ENCODE results near the gene TMEM131L.

TMEM131L gene

GRCh38 chr4:153524682-153525081 lies 58.5 kb downstream of the TMEM131L start:
- TF ChIP-seq CEBPB (IDR thresholded peaks at IDR 0.05) = no peak
- no peak for TF ChIP-seq TAF1 (IDR thresholded peaks at IDR 0.05; ENCODE audit: low read depth)
- no peak for TF ChIP-seq TEAD4 (IDR thresholded peaks at IDR 0.05)
- TF ChIP-seq FOXM1 (IDR thresholded peaks at IDR 0.05; ENCODE audit: borderline replicate concordance, low read depth) = no peak
- no peak for TF ChIP-seq ZBTB7A (IDR thresholded peaks at IDR 0.05; ENCODE audit: low read depth)
- TF ChIP-seq, protein P1, sequence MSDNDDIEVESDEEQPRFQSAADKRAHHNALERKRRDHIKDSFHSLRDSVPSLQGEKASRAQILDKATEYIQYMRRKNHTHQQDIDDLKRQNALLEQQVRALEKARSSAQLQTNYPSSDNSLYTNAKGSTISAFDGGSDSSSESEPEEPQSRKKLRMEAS (IDR thresholded peaks at IDR 0.05) = no peak
- TF ChIP-seq EGR1 (IDR thresholded peaks at IDR 0.05) = no peak
- TF ChIP-seq USF1 (IDR thresholded peaks at IDR 0.05) = no peak
- TF ChIP-seq EP300 (IDR thresholded peaks at IDR 0.05; ENCODE audit: borderline replicate concordance) = no peak
- no peak for TF ChIP-seq CREB1 (IDR thresholded peaks at IDR 0.05; ENCODE audit: low read depth)
- no peak for TF ChIP-seq YY1 (IDR thresholded peaks at IDR 0.05; ENCODE audit: low read depth)
- TF ChIP-seq RAD21 (IDR thresholded peaks at IDR 0.05; ENCODE audit: low read depth) = no peak
- no peak for TF ChIP-seq NFIC (IDR thresholded peaks at IDR 0.05)
- no peak for TF ChIP-seq TCF12 (IDR thresholded peaks at IDR 0.05; ENCODE audit: low read depth)
- TF ChIP-seq, protein P2, sequence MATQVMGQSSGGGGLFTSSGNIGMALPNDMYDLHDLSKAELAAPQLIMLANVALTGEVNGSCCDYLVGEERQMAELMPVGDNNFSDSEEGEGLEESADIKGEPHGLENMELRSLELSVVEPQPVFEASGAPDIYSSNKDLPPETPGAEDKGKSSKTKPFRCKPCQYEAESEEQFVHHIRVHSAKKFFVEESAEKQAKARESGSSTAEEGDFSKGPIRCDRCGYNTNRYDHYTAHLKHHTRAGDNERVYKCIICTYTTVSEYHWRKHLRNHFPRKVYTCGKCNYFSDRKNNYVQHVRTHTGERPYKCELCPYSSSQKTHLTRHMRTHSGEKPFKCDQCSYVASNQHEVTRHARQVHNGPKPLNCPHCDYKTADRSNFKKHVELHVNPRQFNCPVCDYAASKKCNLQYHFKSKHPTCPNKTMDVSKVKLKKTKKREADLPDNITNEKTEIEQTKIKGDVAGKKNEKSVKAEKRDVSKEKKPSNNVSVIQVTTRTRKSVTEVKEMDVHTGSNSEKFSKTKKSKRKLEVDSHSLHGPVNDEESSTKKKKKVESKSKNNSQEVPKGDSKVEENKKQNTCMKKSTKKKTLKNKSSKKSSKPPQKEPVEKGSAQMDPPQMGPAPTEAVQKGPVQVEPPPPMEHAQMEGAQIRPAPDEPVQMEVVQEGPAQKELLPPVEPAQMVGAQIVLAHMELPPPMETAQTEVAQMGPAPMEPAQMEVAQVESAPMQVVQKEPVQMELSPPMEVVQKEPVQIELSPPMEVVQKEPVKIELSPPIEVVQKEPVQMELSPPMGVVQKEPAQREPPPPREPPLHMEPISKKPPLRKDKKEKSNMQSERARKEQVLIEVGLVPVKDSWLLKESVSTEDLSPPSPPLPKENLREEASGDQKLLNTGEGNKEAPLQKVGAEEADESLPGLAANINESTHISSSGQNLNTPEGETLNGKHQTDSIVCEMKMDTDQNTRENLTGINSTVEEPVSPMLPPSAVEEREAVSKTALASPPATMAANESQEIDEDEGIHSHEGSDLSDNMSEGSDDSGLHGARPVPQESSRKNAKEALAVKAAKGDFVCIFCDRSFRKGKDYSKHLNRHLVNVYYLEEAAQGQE (IDR thresholded peaks at IDR 0.05; ENCODE audit: low read depth) = no peak

- TF ChIP-seq CEBPB (IDR thresholded peaks at IDR 0.05) (no peak), EP300 (IDR thresholded peaks at IDR 0.05; ENCODE audit: borderline replicate concordance) (no peak), ZBTB7A (IDR thresholded peaks at IDR 0.05; ENCODE audit: low read depth) (no peak), TEAD4 (IDR thresholded peaks at IDR 0.05) (no peak), YY1 (IDR thresholded peaks at IDR 0.05; ENCODE audit: low read depth) (no peak), TAF1 (IDR thresholded peaks at IDR 0.05; ENCODE audit: low read depth) (no peak)
Measured at GRCh38 chr4:153527690-153528089, 61.5 kb downstream of the TMEM131L start.

GRCh38 chr4:153528705-153529485 lies 62.7 kb downstream of the TMEM131L start:
- TF ChIP-seq ZBTB7A (IDR thresholded peaks at IDR 0.05; ENCODE audit: low read depth) = no peak
- TF ChIP-seq EP300 (IDR thresholded peaks at IDR 0.05; ENCODE audit: borderline replicate concordance) = no peak
- no peak for TF ChIP-seq CEBPB (IDR thresholded peaks at IDR 0.05)
- TF ChIP-seq RAD21 (IDR thresholded peaks at IDR 0.05; ENCODE audit: low read depth) = no peak
- TF ChIP-seq, protein P2 (IDR thresholded peaks at IDR 0.05; ENCODE audit: low read depth) = no peak

- TF ChIP-seq NFIC (IDR thresholded peaks at IDR 0.05) (no peak), TEAD4 (IDR thresholded peaks at IDR 0.05) (no peak), TAF1 (IDR thresholded peaks at IDR 0.05; ENCODE audit: low read depth) (no peak), FOXM1 (IDR thresholded peaks at IDR 0.05; ENCODE audit: borderline replicate concordance, low read depth) (no peak), CREB1 (IDR thresholded peaks at IDR 0.05; ENCODE audit: low read depth) (no peak), EGR1 (IDR thresholded peaks at IDR 0.05) (no peak), YY1 (IDR thresholded peaks at IDR 0.05; ENCODE audit: low read depth) (no peak), TCF12 (IDR thresholded peaks at IDR 0.05; ENCODE audit: low read depth) (no peak), CEBPB (IDR thresholded peaks at IDR 0.05) (no peak), ZBTB7A (IDR thresholded peaks at IDR 0.05; ENCODE audit: low read depth) (no peak), USF1 (IDR thresholded peaks at IDR 0.05) (no peak), EP300 (IDR thresholded peaks at IDR 0.05; ENCODE audit: borderline replicate concordance) (no peak), RAD21 (IDR thresholded peaks at IDR 0.05; ENCODE audit: low read depth) (no peak)
- TF ChIP-seq, protein P1 (IDR thresholded peaks at IDR 0.05) = no peak
- TF ChIP-seq, protein P2 (IDR thresholded peaks at IDR 0.05; ENCODE audit: low read depth) = no peak
Measured at GRCh38 chr4:153529646-153530045, 63.5 kb downstream of the TMEM131L start.

Data from Ishikawa (cell line).